SU-DHL-6 (cell line): ENCODE measurements around the gene FBXL20.
"Not testable (repeated sequence)": the region's sequence is repeated elsewhere in the genome, so short reads cannot be mapped to it uniquely, and the experiment has no call there.

ENCODE experiments used
- H2AFZ ChIP-seq: fragments of 200-600 bp; sonication (generic); 2 replicates; pipeline ENCODE4 v1.6.1; 2014; ENCODE audit warnings: low read depth, mild to moderate bottlenecking, moderate library complexity, mixed read lengths, antibody characterized with exemption, low read length; ENCODE audit not compliant: severe bottlenecking
- H3F3A ChIP-seq: fragments of 200-600 bp; shearing (Covaris generic); 2 replicates; pipeline ENCODE4 v1.6.0; 2016; ENCODE audit warnings: antibody characterized with exemption, mild to moderate bottlenecking; ENCODE audit not compliant: insufficient read depth
- H3K27ac ChIP-seq: fragments of 200-600 bp; sonication (generic); 2 replicates; pipeline ENCODE4 v1.5.1; 2016; ENCODE audit warnings: low read depth, mild to moderate bottlenecking, low read length, moderate library complexity, mixed read lengths
- H3K27me3 ChIP-seq: fragments of 200-600 bp; sonication (generic), shearing (Covaris generic); 2 replicates; pipeline ENCODE4 v1.6.0; 2014; ENCODE audit warnings: mild to moderate bottlenecking, low read length
- H3K36me3 ChIP-seq: fragments of 200-600 bp; sonication (generic); 2 replicates; pipeline ENCODE4 v1.6.1; 2014; ENCODE audit warnings: mild to moderate bottlenecking, low read length, mixed read lengths
- H3K4me2 ChIP-seq: fragments of 300-600, 200-600 bp; shearing (Covaris generic), sonication (generic); 2 replicates; pipeline ENCODE4 v1.6.0; 2014; ENCODE audit warnings: low read length, low read depth, mild to moderate bottlenecking; ENCODE audit not compliant: poor library complexity, severe bottlenecking
- H3K4me3 ChIP-seq: fragments of 200-600 bp; sonication (generic); 2 replicates; pipeline ENCODE4 v1.5.1; 2014; ENCODE audit warnings: antibody characterized with exemption, low read length, mild to moderate bottlenecking, mixed read lengths; ENCODE audit not compliant: insufficient read depth, poor library complexity, severe bottlenecking
- H3K79me2 ChIP-seq: fragments of 200-600 bp; sonication (generic); 2 replicates; pipeline ENCODE4 v1.6.1; 2014; ENCODE audit warnings: mild to moderate bottlenecking, low read length, moderate library complexity; ENCODE audit not compliant: insufficient read depth
- H3K9ac ChIP-seq: fragments of 200-600 bp; sonication (generic); 2 replicates; pipeline ENCODE4 v1.7.0; 2014; ENCODE audit warnings: mild to moderate bottlenecking, low read length
- H3K9me2 ChIP-seq: fragments of 200-600 bp; sonication (generic); replicated peaks from 2 replicates; pipeline ENCODE4 v1.6.1; 2014; ENCODE audit warnings: low read length; ENCODE audit not compliant: insufficient read depth
- H3K9me3 ChIP-seq: fragments of 200-600 bp; sonication (generic); 2 replicates; pipeline ENCODE4 v1.6.1; 2014; ENCODE audit warnings: low read length, mixed read lengths; ENCODE audit not compliant: insufficient read depth
- H4K20me1 ChIP-seq: fragments of 200-600 bp; sonication (generic); 2 replicates; pipeline ENCODE4 v1.6.1; 2014; ENCODE audit warnings: low read depth, mild to moderate bottlenecking, antibody characterized with exemption, low read length, moderate library complexity, mixed read lengths
- EZH2phosphoT487 ChIP-seq: fragments of 200-600 bp; sonication (generic), shearing (Covaris generic); conservative IDR thresholded peaks from 2 replicates; pipeline ENCODE4 v1.6.1; 2018; ENCODE audit warnings: mild to moderate bottlenecking, antibody characterized with exemption, low read length, moderate library complexity, mixed read lengths
- TF ChIP-seq, protein P1 (sequence below): fragments of 200-600 bp; sonication (generic); IDR thresholded peaks from one replicate; pipeline ENCODE4 v1.5.1; 2017; ENCODE audit warnings: antibody characterized with exemption, mild to moderate bottlenecking, low read length, moderate library complexity; ENCODE audit not compliant: insufficient read depth, poor library complexity, severe bottlenecking

Gene FBXL20

DNA sequence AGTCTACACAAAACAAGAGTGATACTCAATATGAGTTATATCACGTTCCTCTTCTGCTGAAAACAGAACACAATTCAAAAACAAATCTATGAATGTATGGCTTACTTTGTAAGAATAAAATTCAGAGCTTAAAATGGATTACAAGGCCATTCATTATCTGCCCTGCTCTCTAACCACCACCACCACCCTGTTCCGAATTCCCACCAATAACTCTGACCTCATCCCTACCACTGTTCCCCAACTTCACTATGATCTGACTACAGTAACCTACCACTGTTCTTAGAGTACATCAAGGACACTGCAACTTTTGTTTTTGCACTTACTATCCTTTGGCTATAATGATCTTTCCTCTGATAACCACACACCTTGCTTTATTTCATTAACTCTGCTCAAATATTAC lies 21.3 kb downstream of the FBXL20 start:
- Histone ChIP-seq H3K27me3 (no peaks in the 10 kb centered on the region), H3K4me2 (no peak overlapping the region), H3K36me3 (no peaks in the 10 kb centered on the region), H3K27ac (no peak overlapping the region), H3F3A (no peaks in the 10 kb centered on the region), H3K79me2 (no peaks in the 10 kb centered on the region), H3K9me3 (no peaks in the 10 kb centered on the region), H3K9me2 (no peaks in the 10 kb centered on the region), H3K9ac (no peak overlapping the region), H3K4me3 (no peak overlapping the region), H4K20me1 (no peaks in the 10 kb centered on the region), H2AFZ (no peak overlapping the region)
- TF ChIP-seq EZH2phosphoT487 = no peak
- TF ChIP-seq, protein P1, sequence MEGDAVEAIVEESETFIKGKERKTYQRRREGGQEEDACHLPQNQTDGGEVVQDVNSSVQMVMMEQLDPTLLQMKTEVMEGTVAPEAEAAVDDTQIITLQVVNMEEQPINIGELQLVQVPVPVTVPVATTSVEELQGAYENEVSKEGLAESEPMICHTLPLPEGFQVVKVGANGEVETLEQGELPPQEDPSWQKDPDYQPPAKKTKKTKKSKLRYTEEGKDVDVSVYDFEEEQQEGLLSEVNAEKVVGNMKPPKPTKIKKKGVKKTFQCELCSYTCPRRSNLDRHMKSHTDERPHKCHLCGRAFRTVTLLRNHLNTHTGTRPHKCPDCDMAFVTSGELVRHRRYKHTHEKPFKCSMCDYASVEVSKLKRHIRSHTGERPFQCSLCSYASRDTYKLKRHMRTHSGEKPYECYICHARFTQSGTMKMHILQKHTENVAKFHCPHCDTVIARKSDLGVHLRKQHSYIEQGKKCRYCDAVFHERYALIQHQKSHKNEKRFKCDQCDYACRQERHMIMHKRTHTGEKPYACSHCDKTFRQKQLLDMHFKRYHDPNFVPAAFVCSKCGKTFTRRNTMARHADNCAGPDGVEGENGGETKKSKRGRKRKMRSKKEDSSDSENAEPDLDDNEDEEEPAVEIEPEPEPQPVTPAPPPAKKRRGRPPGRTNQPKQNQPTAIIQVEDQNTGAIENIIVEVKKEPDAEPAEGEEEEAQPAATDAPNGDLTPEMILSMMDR = no peak

DNA sequence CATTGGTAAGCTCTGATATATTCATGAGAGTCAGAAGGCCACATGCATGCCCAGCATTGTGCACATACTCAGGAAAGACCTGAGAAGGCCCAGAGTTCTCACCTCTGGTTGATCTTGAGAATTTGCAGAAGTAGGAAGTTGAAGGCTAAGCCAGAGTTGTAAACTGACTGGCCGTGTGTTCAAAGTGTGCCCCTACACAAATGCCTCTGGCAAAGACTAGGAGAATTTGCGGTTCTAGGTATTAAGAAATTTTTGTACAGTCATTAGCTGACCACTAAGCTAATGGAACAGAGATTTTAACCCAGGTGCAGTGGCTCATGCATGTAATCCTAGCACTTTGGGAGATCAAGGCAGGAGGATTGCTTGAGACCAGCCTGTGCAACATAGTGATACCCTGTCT lies 25.0 kb downstream of the FBXL20 start:
- no peak overlapping the region for H3K9ac ChIP-seq

DNA sequence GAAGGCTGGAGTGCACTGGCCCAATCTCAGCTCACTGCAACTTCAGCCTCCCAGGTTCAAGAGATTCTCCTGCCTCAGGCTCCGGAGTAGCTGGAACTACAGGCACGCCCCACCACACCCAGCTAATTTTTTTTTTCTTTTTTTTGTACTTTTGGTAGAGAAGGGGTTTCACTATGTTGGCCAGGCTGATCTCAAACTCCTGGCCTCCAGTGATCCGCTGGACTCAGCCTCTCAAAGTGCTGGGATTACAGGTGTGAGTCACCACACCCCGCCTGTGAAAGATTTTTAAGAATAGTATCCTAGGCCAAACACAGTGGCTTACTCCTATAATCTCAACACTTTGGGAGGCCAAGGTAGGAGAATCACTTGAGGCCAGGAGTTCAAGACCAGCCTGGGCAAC lies 33.6 kb downstream of the FBXL20 start:
- not testable (repeated sequence) for H3K36me3 ChIP-seq, H3K27ac ChIP-seq, H2AFZ ChIP-seq, H3F3A ChIP-seq, H3K4me2 ChIP-seq, H3K79me2 ChIP-seq, H3K4me3 ChIP-seq, H3K9ac ChIP-seq, H3K27me3 ChIP-seq, H3K9me2 ChIP-seq, H3K9me3 ChIP-seq, H4K20me1 ChIP-seq

More for the DNA sequence above, 25.0 kb downstream of the FBXL20 start:
- Histone ChIP-seq H3K4me3 (no peak overlapping the region), H3K9me2 (no peaks in the 10 kb centered on the region), H2AFZ (no peak overlapping the region), H3K27ac (no peak overlapping the region), H3K9me3 (no peaks in the 10 kb centered on the region), H3K36me3 (no peaks in the 10 kb centered on the region), H3F3A (no peaks in the 10 kb centered on the region), H4K20me1 (no peaks in the 10 kb centered on the region), H3K27me3 (no peaks in the 10 kb centered on the region), H3K79me2 (no peaks in the 10 kb centered on the region), H3K4me2 (no peak overlapping the region)
- TF ChIP-seq EZH2phosphoT487 = no peak
- TF ChIP-seq, protein P1 = no peak

DNA sequence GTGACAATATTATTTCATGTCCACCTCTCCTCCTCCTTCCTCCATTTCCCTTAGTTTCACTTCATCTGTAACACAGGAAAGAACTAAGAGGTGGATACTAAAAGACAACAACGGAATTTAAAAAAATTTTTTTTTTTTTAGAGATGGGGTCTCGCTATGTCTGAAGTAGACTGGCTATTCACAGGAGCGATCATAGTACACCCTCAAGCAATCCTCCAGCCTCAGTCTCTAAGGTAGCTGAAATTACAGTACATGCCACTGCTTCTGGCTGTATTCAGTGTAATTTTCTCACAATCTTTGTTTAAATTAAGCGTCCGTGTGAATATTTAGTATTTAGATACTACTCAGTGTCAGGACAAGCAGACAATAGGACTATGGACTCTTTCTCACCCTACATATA lies 35.6 kb downstream of the FBXL20 start:
- Histone ChIP-seq H2AFZ (no peak overlapping the region), H3K9me2 (no peaks in the 10 kb centered on the region), H3K36me3 (no peaks in the 10 kb centered on the region), H3K9ac (no peak overlapping the region), H3K27me3 (no peaks in the 10 kb centered on the region), H3K27ac (no peak overlapping the region), H3K4me2 (no peak overlapping the region), H3K9me3 (no peaks in the 10 kb centered on the region), H3K4me3 (no peak overlapping the region), H3K79me2 (no peaks in the 10 kb centered on the region), H4K20me1 (0 out of 2 replicates have a peak, but pooled peaks cover 8% of the 10 kb centered on the region), H3F3A (no peaks in the 10 kb centered on the region)
- TF ChIP-seq, protein P1 = no peak
- no peak for TF ChIP-seq EZH2phosphoT487
